GM12874 (cell line): ENCODE measurements around the gene CAMTA1.

Source experiments
- CTCF ChIP-seq: IDR thresholded peaks from 2 replicates; pipeline ENCODE4 v1.5.1; 2011; ENCODE audit warnings: low read depth, mild to moderate bottlenecking, control low read depth, low read length, moderate library complexity; ENCODE audit not compliant: insufficient read depth

CAMTA1 gene

GRCh38 chr1:7667159-7667558, 881.9 kb downstream of the CAMTA1 start:
- TF ChIP-seq CTCF, result no peak

GRCh38 chr1:7667625-7668218, 882.5 kb downstream of the CAMTA1 start:
- peak; percentile 98 for TF ChIP-seq CTCF

GRCh38 chr1:7669559-7670311, 884.5 kb downstream of the CAMTA1 start:
- peak; percentile 92 for TF ChIP-seq CTCF

- TF ChIP-seq CTCF, result no peak
These were observed 885.3 kb downstream of the CAMTA1 start for GRCh38 chr1:7670334-7671145.

- TF ChIP-seq CTCF, result no peak
These were observed 885.9 kb downstream of the CAMTA1 start for GRCh38 chr1:7671146-7671465.

GRCh38 chr1:7671676-7672075, 886.4 kb downstream of the CAMTA1 start:
- TF ChIP-seq CTCF, result no peak

GRCh38 chr1:7672864-7673263, 887.6 kb downstream of the CAMTA1 start:
- no peak for TF ChIP-seq CTCF
